ENCODE measurements around the gene FAM193B.
A peak's percentile ranks its signal among the peaks of the same experiment; 100 is the strongest.

Gene FAM193B

DNA sequence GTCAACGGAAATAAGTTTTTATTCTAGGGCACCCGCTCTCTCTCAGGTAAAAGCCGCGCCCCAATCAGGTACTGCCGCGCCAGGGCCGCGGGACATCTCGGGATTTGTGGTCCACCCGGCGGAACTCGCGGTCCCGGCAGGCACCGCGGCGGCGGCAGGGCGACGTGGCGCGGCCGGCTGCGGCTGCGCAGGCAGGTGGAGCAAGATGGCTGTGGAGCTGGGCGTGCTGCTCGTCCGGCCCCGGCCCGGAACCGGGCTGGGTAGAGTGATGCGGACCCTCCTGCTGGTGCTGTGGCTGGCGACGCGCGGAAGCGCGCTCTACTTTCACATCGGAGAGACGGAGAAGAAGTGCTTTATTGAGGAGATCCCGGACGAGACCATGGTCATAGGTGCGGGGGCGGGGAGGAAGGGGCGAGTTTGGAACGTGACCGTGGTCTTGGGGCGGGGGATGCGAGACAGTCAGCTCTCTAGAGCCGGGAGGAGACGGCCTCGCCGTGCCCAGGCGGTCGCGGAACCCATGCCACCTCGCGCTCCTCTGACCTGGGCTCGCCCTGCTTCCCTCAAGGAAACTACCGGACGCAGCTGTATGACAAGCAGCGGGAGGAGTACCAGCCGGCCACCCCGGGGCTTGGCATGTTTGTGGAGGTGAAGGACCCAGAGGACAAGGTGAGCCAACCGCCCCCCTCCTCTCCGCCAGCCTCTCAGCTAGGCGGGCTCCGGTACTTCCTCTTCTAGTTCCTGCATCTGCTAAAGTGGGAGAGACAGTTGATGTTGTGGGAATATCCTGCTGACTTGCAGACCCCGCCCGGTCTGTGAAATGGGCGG, 37.9 kb upstream of the FAM193B start, which contains the start of gene TMED9:
TSS of gene TMED9 (plus strand) at position 194 of the 825 bp plus-strand sequence. CDS start at position 206, 12 bp downstream.
- H3K27ac ChIP-seq (replicated peaks), result peak within 1 kb of the TSS; percentile 88
- TF ChIP-seq POLR2AphosphoS5 (IDR thresholded peaks at IDR 0.05; ENCODE audit: low read depth) (peak; percentile 82), SPI1 (IDR thresholded peaks at IDR 0.05; ENCODE audit: borderline replicate concordance, low read depth) (peak; percentile 21; the same call in 1 of the 2 replicates), GABPA (IDR thresholded peaks at IDR 0.05; ENCODE audit: low read depth) (no peak)
- TF ChIP-seq, protein P1, sequence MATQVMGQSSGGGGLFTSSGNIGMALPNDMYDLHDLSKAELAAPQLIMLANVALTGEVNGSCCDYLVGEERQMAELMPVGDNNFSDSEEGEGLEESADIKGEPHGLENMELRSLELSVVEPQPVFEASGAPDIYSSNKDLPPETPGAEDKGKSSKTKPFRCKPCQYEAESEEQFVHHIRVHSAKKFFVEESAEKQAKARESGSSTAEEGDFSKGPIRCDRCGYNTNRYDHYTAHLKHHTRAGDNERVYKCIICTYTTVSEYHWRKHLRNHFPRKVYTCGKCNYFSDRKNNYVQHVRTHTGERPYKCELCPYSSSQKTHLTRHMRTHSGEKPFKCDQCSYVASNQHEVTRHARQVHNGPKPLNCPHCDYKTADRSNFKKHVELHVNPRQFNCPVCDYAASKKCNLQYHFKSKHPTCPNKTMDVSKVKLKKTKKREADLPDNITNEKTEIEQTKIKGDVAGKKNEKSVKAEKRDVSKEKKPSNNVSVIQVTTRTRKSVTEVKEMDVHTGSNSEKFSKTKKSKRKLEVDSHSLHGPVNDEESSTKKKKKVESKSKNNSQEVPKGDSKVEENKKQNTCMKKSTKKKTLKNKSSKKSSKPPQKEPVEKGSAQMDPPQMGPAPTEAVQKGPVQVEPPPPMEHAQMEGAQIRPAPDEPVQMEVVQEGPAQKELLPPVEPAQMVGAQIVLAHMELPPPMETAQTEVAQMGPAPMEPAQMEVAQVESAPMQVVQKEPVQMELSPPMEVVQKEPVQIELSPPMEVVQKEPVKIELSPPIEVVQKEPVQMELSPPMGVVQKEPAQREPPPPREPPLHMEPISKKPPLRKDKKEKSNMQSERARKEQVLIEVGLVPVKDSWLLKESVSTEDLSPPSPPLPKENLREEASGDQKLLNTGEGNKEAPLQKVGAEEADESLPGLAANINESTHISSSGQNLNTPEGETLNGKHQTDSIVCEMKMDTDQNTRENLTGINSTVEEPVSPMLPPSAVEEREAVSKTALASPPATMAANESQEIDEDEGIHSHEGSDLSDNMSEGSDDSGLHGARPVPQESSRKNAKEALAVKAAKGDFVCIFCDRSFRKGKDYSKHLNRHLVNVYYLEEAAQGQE (IDR thresholded peaks at IDR 0.05; ENCODE audit: insufficient replicate concordance, low read depth), result peak; percentile 42
- TF ChIP-seq, protein P2, sequence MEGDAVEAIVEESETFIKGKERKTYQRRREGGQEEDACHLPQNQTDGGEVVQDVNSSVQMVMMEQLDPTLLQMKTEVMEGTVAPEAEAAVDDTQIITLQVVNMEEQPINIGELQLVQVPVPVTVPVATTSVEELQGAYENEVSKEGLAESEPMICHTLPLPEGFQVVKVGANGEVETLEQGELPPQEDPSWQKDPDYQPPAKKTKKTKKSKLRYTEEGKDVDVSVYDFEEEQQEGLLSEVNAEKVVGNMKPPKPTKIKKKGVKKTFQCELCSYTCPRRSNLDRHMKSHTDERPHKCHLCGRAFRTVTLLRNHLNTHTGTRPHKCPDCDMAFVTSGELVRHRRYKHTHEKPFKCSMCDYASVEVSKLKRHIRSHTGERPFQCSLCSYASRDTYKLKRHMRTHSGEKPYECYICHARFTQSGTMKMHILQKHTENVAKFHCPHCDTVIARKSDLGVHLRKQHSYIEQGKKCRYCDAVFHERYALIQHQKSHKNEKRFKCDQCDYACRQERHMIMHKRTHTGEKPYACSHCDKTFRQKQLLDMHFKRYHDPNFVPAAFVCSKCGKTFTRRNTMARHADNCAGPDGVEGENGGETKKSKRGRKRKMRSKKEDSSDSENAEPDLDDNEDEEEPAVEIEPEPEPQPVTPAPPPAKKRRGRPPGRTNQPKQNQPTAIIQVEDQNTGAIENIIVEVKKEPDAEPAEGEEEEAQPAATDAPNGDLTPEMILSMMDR (IDR thresholded peaks at IDR 0.05; ENCODE audit: insufficient read depth, low read length), result no peak
- DNase-seq (ENCODE audit: low read depth in 1 of 2, low spot score in 1 of 2), result peak; percentile 70 to 87
- no peaks in the 10 kb centered on the region for H3K27me3 ChIP-seq (ENCODE audit: insufficient read depth, poor library complexity, severe bottlenecking)
- H3K4me3 ChIP-seq (replicated peaks; ENCODE audit: insufficient read depth, low read length), result peak within 1 kb of the TSS; percentile 99

DNA sequence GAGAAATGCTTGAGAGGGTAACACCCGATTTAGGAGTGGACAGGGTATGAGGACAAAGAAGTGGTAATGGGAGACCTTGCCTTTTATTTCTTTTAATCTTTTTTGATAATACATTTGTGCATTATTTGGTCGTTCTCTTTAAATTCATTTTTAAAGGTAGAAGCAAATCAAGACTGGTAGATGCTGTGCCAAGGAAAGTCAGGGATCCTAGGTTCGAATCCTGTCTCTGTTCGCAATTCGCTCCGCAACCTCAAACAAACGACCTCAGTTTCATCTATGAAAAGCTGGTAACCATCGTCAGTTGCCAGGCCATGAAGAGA, 37.3 kb upstream of the FAM193B start:
- no peak for DNase-seq (ENCODE audit: low read depth in 1 of 2, low spot score in 1 of 2)
- H3K27me3 ChIP-seq (ENCODE audit: insufficient read depth, poor library complexity, severe bottlenecking), result no peaks in the 10 kb centered on the region
- peak overlapping the region; percentile 99 for H3K4me3 ChIP-seq (replicated peaks; ENCODE audit: insufficient read depth, low read length)
- TF ChIP-seq, protein P1 (IDR thresholded peaks at IDR 0.05; ENCODE audit: insufficient replicate concordance, low read depth), result no peak
- TF ChIP-seq, protein P2 (IDR thresholded peaks at IDR 0.05; ENCODE audit: insufficient read depth, low read length), result no peak
- TF ChIP-seq SPI1 (IDR thresholded peaks at IDR 0.05; ENCODE audit: borderline replicate concordance, low read depth), result no peak
- no peak for TF ChIP-seq GABPA (IDR thresholded peaks at IDR 0.05; ENCODE audit: low read depth)
- no peak for TF ChIP-seq POLR2AphosphoS5 (IDR thresholded peaks at IDR 0.05; ENCODE audit: low read depth)
- H3K27ac ChIP-seq (replicated peaks), result no peak overlapping the region; the same call in 1 of the 2 replicates

DNA sequence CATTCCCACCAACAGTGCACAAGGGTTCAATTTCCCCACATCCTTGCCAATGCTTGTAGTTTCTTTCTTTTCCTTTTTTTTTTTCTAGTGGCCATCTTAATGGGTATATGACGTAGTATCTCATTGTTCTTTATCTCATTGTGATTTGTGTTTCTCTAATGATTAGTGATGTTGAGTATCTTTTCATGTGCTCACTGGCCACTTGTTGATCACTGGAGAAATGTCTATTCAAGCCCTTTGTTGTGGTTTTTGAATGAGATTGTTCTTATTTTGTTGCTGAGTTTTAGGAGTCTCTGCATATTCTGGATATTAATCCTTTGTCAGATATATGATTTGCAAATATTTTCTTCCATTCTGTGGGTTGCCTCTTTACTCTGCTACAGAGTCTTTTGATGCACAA, 36.0 kb upstream of the FAM193B start:
- no peak for DNase-seq (ENCODE audit: low read depth in 1 of 2, low spot score in 1 of 2)
- TF ChIP-seq SPI1 (IDR thresholded peaks at IDR 0.05; ENCODE audit: borderline replicate concordance, low read depth) (no peak), GABPA (IDR thresholded peaks at IDR 0.05; ENCODE audit: low read depth) (no peak), POLR2AphosphoS5 (IDR thresholded peaks at IDR 0.05; ENCODE audit: low read depth) (no peak)
- TF ChIP-seq, protein P1 (IDR thresholded peaks at IDR 0.05; ENCODE audit: insufficient replicate concordance, low read depth), result no peak
- TF ChIP-seq, protein P2 (IDR thresholded peaks at IDR 0.05; ENCODE audit: insufficient read depth, low read length), result no peak
- Histone ChIP-seq H3K4me3 (replicated peaks; ENCODE audit: insufficient read depth, low read length) (no peak overlapping the region), H3K27me3 (ENCODE audit: insufficient read depth, poor library complexity, severe bottlenecking) (no peaks in the 10 kb centered on the region), H3K27ac (replicated peaks) (no peak overlapping the region)

Data from HL-60 (cell line).